VCaP (cell line): ENCODE data around the gene SIRPA.
A peak's percentile ranks its signal among the peaks of the same experiment; 100 is the strongest.

Experiments used
- H3K27ac ChIP-seq: fragments of 450-650 bp; 2 replicates; pipeline ENCODE4 v1.5.1; 2017
- TF ChIP-seq, protein P1 (sequence below): fragments of 450-650 bp; conservative IDR thresholded peaks from 2 replicates; pipeline ENCODE4 v1.5.1; 2017; ENCODE audit warnings: mild to moderate bottlenecking, moderate library complexity

The SIRPA gene

DNA sequence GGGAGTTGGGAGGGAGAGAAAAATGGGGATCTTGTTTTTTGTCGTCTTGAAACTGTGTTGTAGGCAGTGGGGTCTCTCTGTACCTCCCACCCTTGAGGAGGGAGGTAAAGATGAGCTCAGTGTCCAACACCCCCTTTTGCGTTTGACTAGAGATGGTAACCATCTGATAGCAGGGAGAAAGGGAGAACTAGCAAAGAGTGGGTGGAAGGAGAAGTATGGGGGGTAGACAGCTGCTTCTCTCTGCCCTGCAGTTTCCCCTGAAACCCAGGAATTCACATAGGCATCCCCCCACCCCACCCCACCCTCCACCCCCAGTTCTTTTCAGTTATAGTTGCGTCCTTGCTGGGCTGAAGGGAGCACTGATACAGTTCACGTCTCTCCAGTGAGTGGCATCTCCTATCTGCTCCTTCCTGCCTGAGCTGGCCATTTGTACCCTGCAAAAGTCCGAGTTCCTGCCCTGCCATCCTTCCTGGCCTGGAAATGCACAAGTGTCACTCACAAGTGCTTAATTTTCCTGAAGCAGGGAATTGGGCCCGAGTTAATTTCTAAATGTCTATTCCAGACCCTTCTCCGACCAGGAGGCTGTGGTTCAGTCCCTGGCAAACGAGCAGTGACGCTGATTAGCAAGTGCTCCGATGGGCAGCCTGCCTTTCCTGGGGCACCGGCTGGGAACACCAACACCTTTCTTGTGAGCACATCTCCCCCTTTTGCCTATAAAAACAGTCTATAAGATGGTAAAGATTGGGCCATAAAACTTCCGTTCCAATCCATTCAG, 1.5 kb downstream of the SIRPA start:
- TF ChIP-seq, protein P1, sequence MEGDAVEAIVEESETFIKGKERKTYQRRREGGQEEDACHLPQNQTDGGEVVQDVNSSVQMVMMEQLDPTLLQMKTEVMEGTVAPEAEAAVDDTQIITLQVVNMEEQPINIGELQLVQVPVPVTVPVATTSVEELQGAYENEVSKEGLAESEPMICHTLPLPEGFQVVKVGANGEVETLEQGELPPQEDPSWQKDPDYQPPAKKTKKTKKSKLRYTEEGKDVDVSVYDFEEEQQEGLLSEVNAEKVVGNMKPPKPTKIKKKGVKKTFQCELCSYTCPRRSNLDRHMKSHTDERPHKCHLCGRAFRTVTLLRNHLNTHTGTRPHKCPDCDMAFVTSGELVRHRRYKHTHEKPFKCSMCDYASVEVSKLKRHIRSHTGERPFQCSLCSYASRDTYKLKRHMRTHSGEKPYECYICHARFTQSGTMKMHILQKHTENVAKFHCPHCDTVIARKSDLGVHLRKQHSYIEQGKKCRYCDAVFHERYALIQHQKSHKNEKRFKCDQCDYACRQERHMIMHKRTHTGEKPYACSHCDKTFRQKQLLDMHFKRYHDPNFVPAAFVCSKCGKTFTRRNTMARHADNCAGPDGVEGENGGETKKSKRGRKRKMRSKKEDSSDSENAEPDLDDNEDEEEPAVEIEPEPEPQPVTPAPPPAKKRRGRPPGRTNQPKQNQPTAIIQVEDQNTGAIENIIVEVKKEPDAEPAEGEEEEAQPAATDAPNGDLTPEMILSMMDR = no peak
- H3K27ac ChIP-seq = no peak overlapping the region

DNA sequence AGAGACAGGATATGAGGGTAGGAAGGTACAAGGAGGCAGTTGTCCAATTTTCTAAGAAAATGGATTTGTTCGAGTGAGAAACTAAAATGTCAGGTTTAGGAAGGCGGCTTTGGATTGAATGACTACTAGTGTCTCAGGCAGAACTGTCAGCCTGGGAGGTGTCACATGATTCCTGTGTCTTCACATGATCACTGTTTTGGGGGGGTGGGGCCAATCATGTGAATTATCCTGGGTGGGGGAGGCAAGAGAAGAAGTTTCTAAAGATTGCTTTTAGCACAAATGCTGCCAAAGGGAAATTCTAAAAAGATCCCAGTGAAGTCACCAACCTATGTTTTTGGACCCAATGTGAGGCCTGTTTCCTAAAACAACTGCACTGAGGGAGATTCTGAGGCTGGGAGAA, 2.3 kb downstream of the SIRPA start:
- TF ChIP-seq, protein P1 = no peak
- H3K27ac ChIP-seq = no peak overlapping the region

DNA sequence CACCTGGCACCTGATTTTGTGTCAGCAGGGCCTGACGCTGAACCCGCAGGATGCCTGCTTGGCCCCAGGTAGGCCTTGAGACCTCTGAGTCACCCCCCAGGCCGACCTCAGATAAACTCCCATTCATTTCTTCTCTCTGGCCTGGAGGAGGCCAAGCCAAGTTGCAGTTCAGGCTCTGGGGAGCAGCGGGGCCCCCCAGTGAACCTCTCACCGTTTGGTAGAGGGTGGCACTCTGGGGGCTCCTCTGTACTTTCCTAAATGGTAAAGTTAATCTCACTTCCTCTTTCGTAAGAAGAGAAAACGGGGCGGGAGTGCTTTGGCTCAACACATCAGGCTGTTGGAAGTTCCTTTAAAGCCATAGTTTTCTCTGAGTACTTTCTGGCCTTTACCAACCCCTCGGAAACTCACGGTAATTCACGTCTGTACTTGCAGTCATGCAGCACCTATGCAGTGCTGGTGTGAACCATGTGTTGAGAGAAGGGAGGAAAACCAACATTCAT, 2.8 kb downstream of the SIRPA start:
- H3K27ac ChIP-seq = no peak overlapping the region
- TF ChIP-seq, protein P1 = no peak

DNA sequence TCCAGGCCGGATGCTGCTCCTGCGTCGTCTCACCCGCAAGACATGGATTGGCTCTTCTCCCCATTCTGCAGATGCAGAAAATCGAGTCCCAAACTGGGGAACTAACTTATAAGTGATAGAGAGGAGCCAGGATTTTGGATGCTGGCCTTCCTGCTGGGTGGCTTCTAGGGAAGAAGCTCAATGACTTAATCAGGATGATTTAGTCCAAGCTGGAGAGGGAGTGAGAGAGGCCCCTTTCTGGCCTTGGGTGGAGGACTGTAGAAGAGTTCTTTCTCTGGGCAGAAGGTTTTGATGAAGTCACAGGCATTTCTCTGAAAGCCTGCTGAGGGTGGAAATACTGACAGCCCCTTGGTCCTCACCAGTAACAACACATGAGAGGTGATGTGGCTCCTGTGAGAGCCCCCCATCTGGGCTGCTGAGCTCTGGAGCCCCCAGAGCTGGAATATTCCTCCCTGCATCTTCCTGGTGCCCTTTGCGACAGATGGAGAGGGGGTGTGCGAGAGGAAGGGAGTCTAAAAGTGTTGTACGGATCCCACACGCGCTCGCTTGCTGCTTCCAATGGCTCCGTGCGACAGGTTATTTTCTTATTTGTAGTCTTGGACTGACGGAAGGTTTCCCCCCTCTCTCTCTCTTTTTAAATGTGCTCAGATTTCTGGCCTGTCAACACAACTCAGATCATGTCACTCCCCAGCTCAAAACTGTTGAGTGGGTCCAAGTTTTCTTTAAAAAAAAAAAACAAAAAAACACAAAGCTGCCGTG, 3.5 kb downstream of the SIRPA start:
- TF ChIP-seq, protein P1 = no peak

DNA sequence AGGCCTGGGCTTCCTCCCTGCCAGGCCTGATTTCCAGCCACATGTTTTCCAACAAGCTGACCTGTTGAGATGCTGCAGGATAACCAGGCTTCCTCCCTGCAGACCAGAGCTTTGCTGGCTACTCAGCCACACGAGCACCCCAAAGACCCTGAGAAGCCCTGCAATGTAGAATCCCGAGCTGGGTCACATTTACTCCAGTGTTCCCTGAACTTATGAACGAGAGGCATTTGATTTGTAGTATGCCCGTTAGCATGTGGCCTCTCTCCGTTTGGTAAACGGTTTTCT, 4.0 kb downstream of the SIRPA start:
- H3K27ac ChIP-seq = no peak overlapping the region
- TF ChIP-seq, protein P1 = no peak

More for the DNA sequence above, 3.5 kb downstream of the SIRPA start:
- H3K27ac ChIP-seq = no peak overlapping the region

DNA sequence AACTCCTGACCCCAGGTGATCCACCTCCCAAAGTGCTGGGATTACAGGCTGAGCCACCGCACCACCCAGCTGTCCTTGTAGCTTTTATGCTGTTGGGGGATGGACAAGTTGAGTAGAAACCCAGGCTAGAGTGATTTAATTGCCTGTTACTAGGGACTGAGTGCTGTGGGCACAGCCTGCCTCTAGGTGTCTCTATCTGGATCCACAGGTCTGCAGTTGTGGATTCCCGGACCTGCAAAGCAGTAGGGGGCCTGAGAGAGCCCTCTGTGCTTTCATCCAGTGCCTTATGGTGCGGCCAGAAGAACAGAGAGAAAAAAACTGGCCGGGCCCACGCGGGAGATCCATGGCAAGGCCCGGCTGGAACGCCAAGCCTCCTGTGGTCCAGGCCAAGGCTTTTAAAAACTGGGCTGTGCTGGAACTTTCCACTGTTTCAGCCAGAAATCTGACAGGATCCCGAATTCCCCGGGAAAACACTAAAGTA, 5.2 kb downstream of the SIRPA start:
- TF ChIP-seq, protein P1 = peak; percentile 93
- H3K27ac ChIP-seq = peak overlapping the region; percentile 47

DNA sequence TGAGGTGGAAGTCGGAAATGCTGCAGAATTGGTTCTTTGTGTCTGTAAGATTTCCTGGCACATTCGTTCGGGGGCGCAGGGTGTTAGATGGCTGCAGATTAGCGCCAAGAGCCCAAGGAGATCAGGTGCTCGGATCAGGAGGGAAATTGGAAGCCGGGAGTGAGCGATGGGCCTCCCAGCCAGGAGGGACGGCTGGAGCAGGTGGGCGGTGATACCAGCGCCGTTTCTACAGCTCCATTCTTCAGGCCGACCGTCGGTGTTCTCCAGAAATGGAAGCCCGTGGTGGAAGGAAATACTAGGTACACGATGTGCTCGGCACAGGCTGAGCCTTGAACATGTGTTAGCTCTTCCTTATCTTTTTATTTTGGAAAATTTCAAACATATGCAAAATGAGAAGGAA, 6.5 kb downstream of the SIRPA start:
- H3K27ac ChIP-seq = no peak overlapping the region
- TF ChIP-seq, protein P1 = no peak
